WERI-Rb-1 (cell line): Measurements from ENCODE around the gene GAB3.
A peak's percentile ranks its signal among the peaks of the same experiment; 100 is the strongest.

Source experiments
- DNase-seq: peaks from one replicate; pipeline ENCODE4 v3.0.0-alpha.2; 2020
- H3K27ac ChIP-seq: fragments of 250-450 bp; sonication (Bioruptor Pico); 2 replicates; pipeline ENCODE4 v1.5.1; 2020; ENCODE audit warnings: mild to moderate bottlenecking, moderate library complexity
- H3K27me3 ChIP-seq: fragments of 250-450 bp; sonication (Bioruptor Pico); 2 replicates; pipeline ENCODE4 v1.5.1; 2021; ENCODE audit warnings: mild to moderate bottlenecking, low read depth, moderate library complexity; ENCODE audit not compliant: insufficient read depth, severe bottlenecking
- H3K36me3 ChIP-seq: fragments of 250-450 bp; sonication (Bioruptor Pico); 2 replicates; pipeline ENCODE4 v1.5.1; 2020; ENCODE audit warnings: mild to moderate bottlenecking, moderate library complexity
- H3K4me3 ChIP-seq: 2 replicates; pipeline ENCODE4 v1.5.1; 2011; ENCODE audit warnings: low read depth, mild to moderate bottlenecking, control low read depth, low read length
- H3K9me3 ChIP-seq: fragments of 250-450 bp; sonication (Bioruptor Pico); 2 replicates; pipeline ENCODE4 v1.5.1; 2021; ENCODE audit warnings: mild to moderate bottlenecking, moderate library complexity; ENCODE audit not compliant: severe bottlenecking
- CTCF ChIP-seq: IDR thresholded peaks from 2 replicates; pipeline ENCODE4 v1.5.1; 2011; ENCODE audit warnings: low read depth, mild to moderate bottlenecking, control low read depth, inconsistent platforms, low read length

GAB3 gene

GRCh38 chrX:154718616-154719015 lies 32.3 kb downstream of the GAB3 start:
- H3K36me3 ChIP-seq, result no peaks in the 10 kb centered on the region
- TF ChIP-seq CTCF, result no peak
- no peak overlapping the region for H3K4me3 ChIP-seq
- peaks cover 2% of the 10 kb centered on the region for H3K27me3 ChIP-seq
- no peak for DNase-seq
- no peak overlapping the region for H3K27ac ChIP-seq
- no peaks in the 10 kb centered on the region for H3K9me3 ChIP-seq

- Histone ChIP-seq H3K4me3 (no peak overlapping the region), H3K9me3 (no peaks in the 10 kb centered on the region), H3K36me3 (no peaks in the 10 kb centered on the region), H3K27ac (no peak overlapping the region), H3K27me3 (peaks cover 2% of the 10 kb centered on the region)
- TF ChIP-seq CTCF, result no peak
- DNase-seq, result no peak
These were observed 33.1 kb downstream of the GAB3 start for GRCh38 chrX:154717824-154718223.

- H3K27me3 ChIP-seq, result peaks cover 2% of the 10 kb centered on the region
- DNase-seq, result no peak
- TF ChIP-seq CTCF, result 0 out of 2 replicates have a peak, but pooled peaks have one; percentile 3
- H3K9me3 ChIP-seq, result no peaks in the 10 kb centered on the region
- H3K27ac ChIP-seq, result no peak overlapping the region
- H3K36me3 ChIP-seq, result no peaks in the 10 kb centered on the region
- H3K4me3 ChIP-seq, result no peak overlapping the region
These were observed 35.1 kb downstream of the GAB3 start for GRCh38 chrX:154715825-154716224.

GRCh38 chrX:154714925-154715324 lies 36.0 kb downstream of the GAB3 start:
- no peak overlapping the region for H3K4me3 ChIP-seq
- TF ChIP-seq CTCF, result peak; percentile 84
- no peaks in the 10 kb centered on the region for H3K36me3 ChIP-seq
- H3K27ac ChIP-seq, result no peak overlapping the region
- H3K9me3 ChIP-seq, result no peaks in the 10 kb centered on the region
- peak; percentile 66 for DNase-seq
- H3K27me3 ChIP-seq, result peaks cover 2% of the 10 kb centered on the region

- Histone ChIP-seq H3K4me3 (no peak overlapping the region), H3K27me3 (peaks cover 2% of the 10 kb centered on the region), H3K36me3 (no peaks in the 10 kb centered on the region), H3K9me3 (no peaks in the 10 kb centered on the region), H3K27ac (no peak overlapping the region)
- no peak for TF ChIP-seq CTCF
- no peak for DNase-seq
These were observed 37.8 kb downstream of the GAB3 start for GRCh38 chrX:154712781-154713740.
